Measurements from ENCODE around the gene CADPS2.

CADPS2 gene

DNA sequence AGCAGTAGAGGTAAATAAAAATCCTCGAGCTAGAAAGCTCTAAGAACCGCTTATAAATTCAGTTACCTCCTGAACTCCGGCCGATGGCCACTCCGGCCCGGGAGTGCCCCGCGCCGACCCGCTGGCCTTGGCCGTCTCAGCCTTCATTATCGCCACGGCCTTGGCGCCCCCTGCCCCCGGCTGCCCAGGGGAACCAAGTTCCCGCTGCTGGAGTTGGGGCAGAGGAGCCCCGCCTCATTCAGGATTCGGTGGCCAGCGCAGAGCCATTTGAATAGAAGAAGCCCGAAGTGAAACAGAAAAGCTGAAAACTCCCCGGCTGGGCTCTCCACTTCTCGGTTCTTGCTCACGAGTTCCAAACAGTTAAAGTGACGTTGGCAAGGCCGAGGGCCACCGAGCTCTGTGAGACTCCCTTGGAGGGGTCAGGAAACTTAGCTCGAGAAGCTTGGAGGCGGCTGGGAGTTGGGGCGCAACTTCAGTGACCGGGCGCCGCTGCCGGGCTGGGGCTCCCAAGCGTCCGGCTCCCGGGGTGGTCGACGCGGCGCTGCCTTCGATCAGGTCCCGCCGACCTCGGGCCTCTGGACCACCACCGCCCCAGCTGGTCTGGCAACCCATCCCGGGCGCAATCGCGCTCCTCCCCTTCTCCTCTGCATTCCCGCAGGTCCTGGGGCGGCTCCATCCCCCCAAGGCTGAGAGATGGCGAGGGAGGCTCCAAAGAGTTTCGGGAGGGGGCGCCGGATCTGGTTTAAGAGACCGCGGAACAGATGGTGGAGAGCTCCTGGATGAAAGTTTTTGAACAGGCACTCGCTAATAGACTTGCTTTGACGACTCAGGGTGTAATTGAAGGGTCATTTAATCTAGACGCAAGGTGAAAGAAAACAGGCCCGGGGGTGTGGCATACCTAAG, 575.9 kb downstream of the CADPS2 start:
- no peak for DNase-seq (ENCODE audit: low read depth)

DNA sequence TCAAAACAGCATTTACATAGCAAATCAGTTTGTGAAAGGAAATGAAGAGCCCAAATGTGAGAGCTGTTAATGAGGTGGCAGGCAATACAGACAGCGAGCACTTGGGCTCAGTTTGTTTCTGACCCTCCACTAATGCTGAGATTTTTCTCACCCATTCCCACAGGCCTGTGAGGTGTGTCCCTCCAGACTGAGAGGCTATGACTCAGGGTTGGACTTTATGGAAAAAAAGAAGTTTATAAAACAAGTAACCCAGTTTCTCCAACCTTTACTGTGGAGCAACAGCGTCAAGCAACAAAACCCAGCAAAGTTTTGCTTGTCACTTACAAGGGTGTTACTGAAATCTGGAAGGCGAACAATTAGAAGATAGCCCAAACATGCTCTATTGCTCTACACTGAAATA, 576.8 kb downstream of the CADPS2 start:
- DNase-seq (ENCODE audit: low read depth) = no peak

DNA sequence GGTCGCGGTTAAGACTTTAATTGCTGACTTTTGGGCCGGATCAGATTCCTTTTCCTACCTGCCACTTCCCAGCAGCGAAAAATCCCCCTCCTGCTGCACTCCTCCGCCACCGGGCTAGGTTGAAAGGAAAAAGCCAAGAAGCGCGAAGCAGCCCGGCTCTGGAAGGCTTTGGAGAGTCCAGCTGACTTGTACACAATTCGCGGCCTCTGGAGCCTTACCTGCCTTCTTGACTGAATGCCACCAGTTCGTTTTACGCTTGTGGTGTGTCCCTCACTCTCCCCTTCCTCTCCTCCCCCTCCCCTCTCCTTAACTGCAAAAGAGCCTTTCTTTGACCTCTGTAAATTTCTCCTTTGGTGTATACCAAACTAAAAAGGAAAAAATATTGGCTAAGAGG, 579.0 kb downstream of the CADPS2 start:
- no peak for DNase-seq (ENCODE audit: low read depth)

DNA sequence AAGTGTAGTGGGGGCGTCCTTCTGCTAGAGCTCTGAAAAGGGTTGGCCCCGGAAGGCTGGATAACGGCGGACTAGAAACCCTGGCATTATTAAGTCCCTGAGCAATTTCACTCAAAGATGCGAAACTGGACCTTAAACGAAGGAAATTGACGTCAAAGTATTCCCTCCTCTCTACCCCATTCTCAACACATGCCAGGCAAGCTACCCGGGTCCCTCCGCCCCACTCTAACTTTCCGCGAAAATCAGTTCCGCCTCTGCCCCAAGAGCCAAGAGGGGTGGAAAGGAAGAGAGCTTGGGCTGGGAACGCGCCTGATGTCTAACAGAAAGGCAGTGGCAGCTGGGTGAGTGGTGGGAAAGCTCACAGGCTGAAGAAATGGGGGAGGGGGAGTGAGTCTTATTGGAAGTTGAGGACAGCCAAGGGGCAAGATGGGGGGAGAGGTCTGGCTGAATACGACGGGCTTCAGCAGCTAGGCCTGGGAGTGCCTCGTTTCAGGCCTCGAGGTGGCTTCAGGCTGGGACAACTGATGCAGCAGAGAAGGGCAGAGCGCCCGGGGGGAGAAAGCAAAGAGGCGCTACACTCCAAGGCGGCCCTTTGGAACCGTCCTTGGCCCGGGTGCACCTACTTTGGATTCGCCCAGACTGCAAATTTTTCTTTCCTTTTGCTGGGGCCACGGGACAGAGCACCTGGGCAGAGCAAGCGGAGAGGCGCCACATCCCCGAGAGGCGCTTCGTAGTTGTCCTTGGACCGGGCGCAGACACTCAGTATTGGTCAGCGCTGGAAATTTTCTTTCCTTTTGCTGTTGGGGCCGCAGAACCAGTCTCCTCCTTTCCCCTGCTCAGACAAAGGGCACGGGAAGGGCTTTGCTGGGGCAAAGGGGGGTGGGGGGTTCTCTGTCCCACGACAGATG, 579.7 kb downstream of the CADPS2 start:
- no peak for DNase-seq (ENCODE audit: low read depth)

DNA sequence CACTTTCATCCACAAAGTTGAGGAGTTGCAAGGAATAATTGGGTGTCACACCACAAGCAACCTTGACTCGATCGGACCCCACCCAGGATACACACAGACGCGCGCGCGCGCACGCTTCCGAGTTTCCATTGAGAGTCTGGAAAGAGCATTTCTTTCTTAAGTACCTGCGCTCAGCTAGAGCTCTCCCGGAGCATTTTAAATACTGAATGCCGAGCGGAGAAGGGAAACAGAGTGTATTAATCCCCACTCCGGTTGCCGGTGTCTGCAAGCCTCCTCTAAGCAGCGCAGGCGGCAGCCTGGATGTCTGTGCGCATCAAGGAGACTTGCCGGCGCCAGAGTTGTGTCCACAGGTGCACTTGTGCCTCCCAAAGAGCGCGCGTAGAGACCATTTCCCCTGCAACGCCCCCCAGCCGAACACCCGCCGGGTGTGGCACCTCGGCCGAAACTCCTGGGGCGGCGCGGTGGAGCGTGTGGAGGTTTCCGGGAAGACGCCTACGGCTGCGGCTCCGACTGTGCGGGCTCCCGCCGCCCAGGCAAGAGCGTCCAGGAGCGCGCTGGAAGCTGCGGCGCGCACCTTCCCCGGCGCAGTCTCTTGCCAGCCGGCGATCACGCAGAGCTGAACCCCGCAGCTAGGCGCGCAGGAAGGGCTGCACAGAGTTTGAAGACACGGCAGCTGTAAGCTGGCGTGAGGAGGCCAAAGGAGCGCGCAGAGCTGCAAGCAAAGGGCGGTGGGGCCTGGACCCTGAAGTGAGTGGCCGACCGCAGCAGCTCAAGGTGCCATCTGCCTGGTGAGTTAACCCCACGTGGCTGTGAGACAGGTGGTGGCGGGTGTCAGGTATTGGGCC, 580.6 kb downstream of the CADPS2 start:
- no peak for DNase-seq (ENCODE audit: low read depth)

DNA sequence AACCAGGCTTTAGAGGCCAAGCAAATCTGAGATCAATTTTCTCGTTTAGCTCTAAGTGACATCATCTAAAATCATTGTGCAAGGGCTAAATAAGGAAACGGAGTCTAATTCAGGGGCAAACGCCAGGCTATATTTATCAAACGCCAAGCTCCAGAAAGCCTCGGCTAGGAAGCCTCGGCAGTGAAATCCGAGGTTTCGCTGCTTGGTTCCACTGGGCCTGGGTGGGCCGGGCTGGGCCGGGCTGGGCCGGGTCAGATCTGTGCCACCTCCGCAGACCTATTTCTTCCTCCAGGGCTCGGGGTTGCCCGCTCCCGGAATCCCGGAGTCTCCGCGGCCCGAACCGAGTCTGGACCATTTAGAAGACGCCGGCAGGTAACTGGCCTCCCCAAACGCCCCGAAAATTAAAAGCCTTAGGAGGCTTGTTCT, 581.3 kb downstream of the CADPS2 start:
- DNase-seq (ENCODE audit: low read depth) = no peak

DNA sequence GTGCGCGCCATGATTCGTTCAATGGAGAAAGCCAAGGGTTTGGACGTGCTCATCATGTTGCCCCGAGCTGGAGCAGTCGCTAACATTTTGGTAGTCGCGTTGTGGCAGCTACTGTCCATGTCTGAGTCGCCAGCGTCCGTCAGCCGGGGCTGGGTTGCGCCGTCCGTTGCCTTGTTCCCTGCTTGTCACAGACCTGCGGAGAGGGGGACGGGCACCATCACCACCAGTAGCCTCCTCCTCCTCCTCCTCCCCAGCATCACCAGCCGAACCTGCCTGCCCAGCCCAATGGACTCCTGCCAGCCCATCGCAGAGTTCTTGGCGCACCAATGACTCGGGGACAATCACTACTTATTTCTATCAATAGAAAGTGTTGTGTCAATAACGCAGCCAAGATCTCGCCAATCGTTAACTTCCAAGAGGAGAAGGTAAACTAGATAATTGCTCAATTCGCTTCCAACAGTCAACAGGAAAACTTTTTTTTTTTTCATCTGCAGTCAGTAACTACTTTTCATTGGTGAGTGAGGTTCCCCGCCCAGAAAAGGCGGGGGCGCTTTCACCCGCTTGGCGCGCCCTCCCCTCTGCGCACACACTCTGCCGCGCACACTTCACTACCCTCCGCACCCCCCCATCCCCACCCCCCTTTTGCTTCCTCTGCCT, 581.8 kb downstream of the CADPS2 start, which contains the start of gene FEZF1:
TSS of gene FEZF1 (minus strand) at position 432 of the 657 bp plus-strand sequence. CDS start at position 119, 313 bp downstream.
- no peak for DNase-seq (ENCODE audit: low read depth)

DNA sequence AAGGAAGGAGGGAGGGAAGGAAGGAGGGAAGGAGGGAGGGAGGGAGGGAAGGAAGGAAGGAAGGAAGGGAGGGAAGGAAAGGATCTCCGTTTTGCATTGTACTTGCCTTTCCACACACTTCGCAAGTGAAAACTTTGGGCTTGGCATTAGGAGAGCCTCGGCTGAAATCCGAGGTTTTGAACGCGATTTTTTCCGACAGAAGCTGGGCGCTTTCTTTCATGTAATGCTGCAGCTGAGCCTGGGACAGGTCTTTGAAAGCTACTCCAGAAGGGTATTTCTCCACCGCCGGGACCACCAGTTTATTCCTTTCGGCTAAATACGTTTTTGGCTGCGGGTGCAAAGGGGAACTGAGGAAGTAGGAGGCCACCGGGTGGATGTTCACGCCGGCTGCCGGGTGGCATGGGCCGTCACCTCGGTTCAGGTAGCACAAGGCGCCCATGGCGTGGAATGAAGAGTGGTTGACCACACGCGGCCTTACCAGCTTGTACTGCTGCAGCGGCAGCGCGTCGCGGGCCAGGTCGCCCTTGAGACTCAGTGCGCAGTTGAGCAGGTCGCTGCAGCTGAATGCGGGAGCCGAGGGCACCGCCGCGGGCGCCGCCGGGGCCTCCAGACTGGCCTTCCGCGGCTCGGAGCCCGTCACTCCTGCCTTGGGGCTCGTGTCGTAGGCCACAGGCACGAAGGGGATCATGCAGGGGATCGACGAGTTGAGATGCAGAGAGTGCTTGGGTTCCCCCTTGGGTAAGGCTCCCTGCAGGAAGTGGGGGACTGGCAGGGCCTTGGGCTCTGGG, 582.5 kb downstream of the CADPS2 start:
- DNase-seq (ENCODE audit: low read depth) = no peak

DNA sequence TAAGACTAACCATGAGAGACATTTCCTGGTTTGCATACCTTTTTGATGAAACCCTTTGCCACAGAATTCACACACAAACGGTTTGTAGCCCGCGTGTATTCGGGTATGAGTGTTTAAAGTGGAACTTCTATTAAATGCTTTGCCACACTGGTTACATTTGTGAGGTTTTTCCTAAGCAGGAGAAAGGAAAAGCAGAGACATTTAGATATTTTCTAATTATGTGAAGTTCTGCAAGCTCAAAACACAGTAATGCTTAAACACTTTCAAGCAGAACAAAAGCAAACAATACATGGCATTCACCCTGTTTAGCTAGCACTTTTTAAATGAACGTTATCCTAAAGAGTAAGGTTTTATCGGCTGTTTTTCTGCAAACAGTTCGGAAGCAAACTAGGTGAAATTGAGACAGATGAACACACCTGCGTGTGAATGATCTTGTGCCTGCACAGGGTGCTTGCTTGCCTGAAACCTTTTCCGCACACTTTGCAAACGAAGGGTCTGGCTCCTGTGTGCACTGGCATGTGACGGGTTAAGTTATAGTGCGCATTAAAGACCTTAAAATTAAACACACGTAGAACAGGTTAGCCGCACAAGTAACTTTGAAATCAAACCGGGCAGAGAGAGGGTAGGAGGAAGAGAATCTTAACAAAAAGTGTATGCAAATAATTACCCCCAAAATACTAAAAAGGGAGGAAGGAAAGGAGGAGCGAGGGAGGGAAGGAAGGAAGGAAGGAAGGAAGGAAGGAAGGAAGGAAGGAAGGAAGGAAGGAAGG, 583.3 kb downstream of the CADPS2 start:
- no peak for DNase-seq (ENCODE audit: low read depth)

DNA sequence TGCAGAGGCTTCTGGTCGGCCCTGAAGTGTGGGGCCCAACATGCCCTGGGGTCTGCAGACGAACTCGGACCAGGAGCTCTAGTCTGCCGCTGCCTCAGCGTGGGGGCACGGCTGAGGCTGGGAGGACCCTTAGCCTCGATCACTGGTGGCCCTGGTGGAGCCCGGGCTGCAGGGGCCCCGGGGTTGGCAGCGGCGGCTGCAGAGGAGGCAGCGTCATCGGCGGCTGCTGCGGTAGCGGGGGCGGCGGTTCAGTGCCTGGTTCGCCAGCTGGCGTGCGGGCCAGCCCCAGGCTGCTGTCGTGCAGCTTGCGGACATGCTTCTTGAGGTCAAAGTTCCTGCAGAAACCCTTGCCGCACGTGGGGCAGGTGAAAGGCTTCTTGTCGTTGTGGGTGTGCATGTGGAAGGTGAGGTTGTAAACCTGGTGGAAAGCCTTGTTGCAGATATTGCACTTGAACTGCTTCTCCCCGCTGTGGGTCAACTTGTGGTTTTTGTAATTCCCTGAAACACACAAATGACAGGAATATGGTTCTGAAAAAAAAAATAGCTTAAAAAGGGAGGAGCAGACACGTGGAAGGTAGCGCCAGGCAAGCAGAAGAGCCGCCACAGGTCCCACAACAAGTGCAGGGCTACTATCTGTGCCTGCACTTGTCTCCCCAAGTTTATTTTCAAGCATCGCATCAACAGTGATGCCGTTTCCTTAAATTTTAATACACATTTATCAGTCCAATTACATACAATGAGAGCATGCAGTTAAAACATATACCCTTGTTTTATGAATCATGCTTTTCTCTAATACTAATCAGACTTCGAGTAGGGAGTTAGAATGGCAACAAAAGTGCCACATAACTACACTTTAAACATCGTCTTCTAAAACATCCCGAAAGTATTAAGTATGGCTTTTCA, 584.2 kb downstream of the CADPS2 start:
- no peak for DNase-seq (ENCODE audit: low read depth)

DNA sequence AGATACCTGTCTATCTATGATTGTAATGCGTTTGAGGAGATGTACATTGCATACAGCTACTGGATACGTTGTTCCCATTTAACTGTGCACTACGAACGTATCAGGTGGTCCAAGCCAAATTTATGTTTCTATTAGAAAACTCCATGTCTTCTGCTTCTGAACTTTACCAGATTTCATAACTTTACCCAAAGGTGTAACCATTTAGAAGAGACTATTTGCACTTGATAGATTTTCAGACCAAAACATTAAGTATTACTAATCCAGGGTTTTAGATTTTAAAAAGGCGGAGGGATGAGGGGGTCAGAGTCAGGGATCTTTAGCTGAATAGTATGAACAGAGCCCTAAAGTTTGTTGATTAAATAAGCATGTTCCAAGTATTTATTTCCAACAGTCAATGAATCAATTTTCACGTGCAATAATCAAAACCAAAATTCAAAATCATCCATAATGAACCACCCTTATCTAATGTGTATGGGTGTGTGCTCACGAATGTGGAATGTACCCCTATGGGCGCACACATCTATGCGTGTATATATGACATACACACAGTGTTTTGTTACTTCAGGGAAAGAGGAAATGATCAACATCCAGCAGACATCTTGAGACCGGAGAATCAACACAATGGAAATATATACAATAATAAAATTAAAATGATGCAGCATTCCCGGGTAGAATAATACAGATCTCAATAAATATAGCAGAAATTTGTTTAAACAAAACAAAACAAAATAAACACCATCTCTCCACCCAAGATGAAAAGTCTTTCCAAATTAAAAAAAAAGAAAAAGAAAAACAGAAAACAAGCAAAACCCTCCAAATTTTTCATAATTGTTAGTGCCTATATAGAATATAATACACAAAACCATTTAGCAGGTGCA, 585.1 kb downstream of the CADPS2 start:
- DNase-seq (ENCODE audit: low read depth) = no peak

DNA sequence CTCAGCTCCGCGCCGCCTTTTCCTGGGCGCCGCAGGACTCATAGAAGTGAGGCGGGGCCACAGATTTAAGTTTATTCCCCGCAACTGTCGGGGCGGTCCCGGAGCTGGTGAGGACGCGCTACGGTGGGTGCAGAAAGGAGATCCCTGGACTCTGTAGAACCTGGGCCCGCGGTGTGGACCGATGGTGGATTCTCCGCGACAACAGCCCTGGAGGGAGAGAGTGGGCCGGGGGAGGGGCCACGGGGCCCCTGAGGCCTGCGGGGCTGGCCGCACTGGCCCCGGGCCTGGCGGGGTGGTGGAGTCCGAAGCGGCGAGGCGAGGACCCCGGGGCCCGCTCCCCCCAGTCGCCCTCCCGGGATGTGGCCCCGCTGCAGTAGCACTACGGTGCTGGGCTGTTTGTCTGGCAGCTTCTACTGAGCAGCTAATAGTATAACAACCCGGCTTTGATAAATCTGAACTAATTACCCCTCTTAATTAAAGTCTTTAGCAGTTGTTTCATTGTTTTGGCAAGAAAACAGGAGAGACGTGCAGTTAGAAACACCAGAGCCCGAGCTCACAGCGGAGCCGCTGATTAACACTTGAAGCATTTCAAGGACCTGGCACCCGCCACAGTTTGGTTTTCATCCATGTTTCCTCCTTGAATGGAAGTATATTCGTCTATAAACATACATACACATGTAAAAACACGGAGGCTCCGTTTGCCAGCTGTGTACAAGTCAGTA, 585.9 kb downstream of the CADPS2 start:
- no peak for DNase-seq (ENCODE audit: low read depth)

DNA sequence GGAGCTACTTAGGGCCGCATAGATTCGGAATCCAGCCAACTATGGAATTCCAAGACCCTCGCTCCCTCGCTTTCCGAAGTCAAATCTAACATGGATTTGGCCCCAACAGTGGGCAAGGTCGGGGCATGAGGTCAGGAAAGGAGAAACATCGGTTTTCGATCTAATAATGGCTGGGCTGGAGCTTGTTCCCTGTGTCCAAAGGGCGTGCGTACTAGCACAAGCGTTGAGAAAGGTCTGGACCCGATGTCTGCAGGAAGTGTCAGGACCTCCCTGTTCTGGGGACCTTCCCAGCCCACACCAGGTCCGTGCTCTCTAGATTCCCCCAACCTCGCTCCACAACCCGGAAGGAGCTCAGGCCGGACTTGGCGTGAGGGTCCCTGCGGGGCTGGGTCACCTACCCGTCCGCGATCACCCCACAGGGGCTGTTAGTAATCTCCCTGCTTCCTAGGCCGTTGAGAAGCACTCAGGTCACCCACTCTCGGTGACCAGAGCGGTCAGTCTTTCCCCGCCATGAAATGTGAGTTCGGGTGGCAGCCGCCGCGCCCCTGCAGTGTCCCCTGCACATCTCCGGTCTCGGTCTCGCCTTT, 586.5 kb downstream of the CADPS2 start:
- no peak for DNase-seq (ENCODE audit: low read depth)

DNA sequence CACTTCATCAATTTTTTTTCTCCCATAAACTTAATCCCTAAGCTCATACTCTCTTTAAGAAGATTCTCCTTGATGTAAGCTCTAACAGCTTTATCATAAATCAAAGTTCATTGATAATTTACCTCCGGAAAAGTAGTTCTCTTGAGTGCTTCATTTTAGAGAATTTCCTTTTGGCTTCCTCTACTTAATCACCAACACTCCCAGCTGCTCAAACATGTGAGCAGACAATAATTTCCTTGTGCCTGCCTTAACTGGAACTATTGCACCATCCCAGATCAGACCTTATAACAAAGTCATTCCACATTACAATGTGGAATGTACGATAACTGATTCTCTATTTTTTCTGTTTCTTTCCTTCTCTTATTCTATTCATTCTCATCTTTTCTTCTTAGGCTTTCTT, 587.6 kb downstream of the CADPS2 start:
- DNase-seq (ENCODE audit: low read depth) = no peak

DNA sequence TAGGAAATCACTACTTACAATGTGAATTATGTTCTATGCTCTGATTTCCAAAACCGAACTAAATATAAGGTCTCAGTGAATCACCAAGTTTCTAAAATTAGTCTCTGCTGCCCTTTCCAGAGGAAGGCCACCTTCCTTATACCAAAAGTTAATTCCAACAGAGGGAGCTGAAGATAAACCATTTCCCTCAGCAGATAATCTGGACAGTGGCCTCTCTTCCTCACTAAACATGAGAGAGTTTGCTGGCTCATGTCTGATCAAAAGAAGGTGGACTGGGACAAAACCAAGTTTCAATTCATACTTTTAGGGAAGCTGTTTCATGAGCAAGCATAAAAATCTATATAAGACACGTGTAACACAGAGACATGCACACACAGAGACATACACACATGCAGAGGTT, 588.1 kb downstream of the CADPS2 start:
- DNase-seq (ENCODE audit: low read depth) = no peak

DNA sequence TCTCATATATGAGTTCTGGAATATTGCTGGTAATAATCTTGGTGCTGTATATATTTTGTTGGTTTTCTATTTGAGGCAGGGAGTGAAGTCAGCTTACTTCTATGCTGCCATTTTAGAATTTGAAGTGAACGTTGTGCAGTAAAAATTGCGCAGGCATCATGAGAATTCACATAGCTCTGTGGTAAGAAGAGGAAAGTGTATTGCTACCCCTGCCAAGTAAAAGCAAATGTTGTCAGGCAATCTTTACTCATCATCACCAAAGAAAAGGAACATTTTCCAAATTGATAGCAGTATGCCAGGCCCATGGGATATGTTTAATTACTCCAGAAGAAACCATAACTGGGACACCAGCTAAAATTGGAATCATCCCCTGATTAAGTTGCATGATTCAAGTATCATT, 595.1 kb downstream of the CADPS2 start:
- no peak for DNase-seq (ENCODE audit: low read depth)

DNA sequence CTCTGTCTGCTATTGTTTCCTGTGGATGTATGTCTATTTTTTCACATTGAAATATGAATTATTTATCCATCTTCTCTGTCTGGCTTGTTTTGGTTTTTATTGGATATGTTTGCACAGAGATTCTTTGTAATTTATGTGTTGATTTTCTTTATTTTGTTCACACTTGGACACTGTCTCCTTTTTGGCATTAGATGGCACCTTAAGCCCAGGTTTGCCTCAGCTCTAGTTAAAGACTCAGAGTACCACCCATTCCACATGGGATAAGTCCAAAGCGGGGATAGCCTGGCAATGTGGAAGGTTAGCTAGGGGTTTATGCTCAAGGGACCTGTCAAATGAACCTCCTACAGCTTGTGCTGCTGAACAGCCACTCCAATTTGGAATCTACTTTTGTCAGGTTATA, 595.8 kb downstream of the CADPS2 start:
- no peak for DNase-seq (ENCODE audit: low read depth)
